HepG2 (cell line): ENCODE results near the gene CCDC191. TPM values are rescaled to one million over a fixed set of nuclear protein-coding genes. Genes with fewer than 3 reads are reported as not detected.

Experiments
- ATAC-seq: fragments of 200-7000 bp; cut with Tn5 transposase; 3 replicates; pipeline ENCODE4 v1.9.1; 2020; ENCODE audit warnings: mild to moderate bottlenecking, moderate library complexity
- BruUV-seq: library from RNA; stranded (reverse); fragments of 400-500 nt; replicated peaks from 2 replicates; lab custom pipeline; 2021; lab: Mats Ljungman, UMichigan
- CTCF ChIA-PET: fragments of 300-600 bp; formaldehyde crosslinking; extraction: SDS; loops from one replicate; lab custom pipeline; 2021; ENCODE audit warnings: low total read pairs, inconsistent platforms, low intra/inter-chr PET ratio; lab: Yijun Ruan, JAX
- POLR2A ChIA-PET: fragments of 350-600 bp; sonication (Branson Sonifier 250); formaldehyde crosslinking; loops from one replicate; lab custom pipeline; 2020; ENCODE audit warnings: antibody characterized with exemption, inconsistent platforms; lab: Yijun Ruan, JAX
- DNase-seq: peaks from one replicate; pipeline ENCODE4 v3.0.0-alpha.2; 2015; ENCODE audit warnings: low spot score
- FAIRE-seq: peaks from 3 replicates; lab custom pipeline; 2011; peaks lifted over from hg19 to GRCh38; lab: Jason Lieb, UNC
- H2AFZ ChIP-seq: one replicate; pipeline ENCODE4 v1.6.1; 2011; ENCODE audit warnings: low read length, inconsistent platforms
- H3K27ac ChIP-seq: fragments of 300-600 bp; 3 replicates; pipeline ENCODE4 v1.8.0; 2011; ENCODE audit warnings: mixed run types, mild to moderate bottlenecking, mixed read lengths, low read length, inconsistent platforms; ENCODE audit not compliant: insufficient read depth; ENCODE audit errors: extremely low read length
- H3K27me3 ChIP-seq, 2 experiments: fragments of 200-600 bp in 1 of 2; 2 replicates in 1 of 2; 3 replicates in 1 of 2; pipeline versions ENCODE4 v1.6.0 to v1.8.0; 2011; ENCODE audit warnings: low read length in 2 of 2, mild to moderate bottlenecking in 2 of 2, moderate library complexity in 2 of 2, inconsistent platforms in 1 of 2; ENCODE audit not compliant: insufficient read depth in 2 of 2, control insufficient read depth in 1 of 2
- H3K36me3 ChIP-seq, 2 experiments: fragments of 200-600 bp in 1 of 2; replicated peaks in 1 of 2; 2 replicates in 1 of 2; 3 replicates in 1 of 2; pipeline versions ENCODE4 v1.5.1 to v1.8.0; 2011; ENCODE audit warnings: low read length in 2 of 2, inconsistent platforms in 1 of 2; ENCODE audit not compliant: insufficient read depth in 2 of 2, control insufficient read depth in 1 of 2
- H3K4me1 ChIP-seq: 2 replicates; pipeline ENCODE4 v1.5.1; 2012; ENCODE audit warnings: low read length, inconsistent platforms; ENCODE audit not compliant: insufficient read depth
- H3K4me2 ChIP-seq: 2 replicates; pipeline ENCODE4 v1.6.0; 2011; ENCODE audit warnings: low read depth, low read length, inconsistent platforms
- H3K4me3 ChIP-seq, 3 experiments: fragments of 200-600 bp in 1 of 3; sonication (generic), shearing (Covaris generic) in 1 of 3; replicated peaks in 1 of 3; 2 replicates each; pipeline ENCODE4 v1.5.1; 2011 to 2016; ENCODE audit warnings: low read length in 3 of 3, inconsistent platforms in 2 of 3, low read depth in 2 of 3, mild to moderate bottlenecking in 2 of 3, control low read depth in 1 of 3, mixed read lengths in 1 of 3; ENCODE audit not compliant: insufficient read depth in 1 of 3
- H3K79me2 ChIP-seq: one replicate; pipeline ENCODE4 v1.6.1; 2011; ENCODE audit warnings: low read length, inconsistent platforms; ENCODE audit not compliant: insufficient read depth
- H3K9ac ChIP-seq: 2 replicates; pipeline ENCODE4 v1.6.0; 2011; ENCODE audit warnings: mild to moderate bottlenecking, low read depth, low read length, inconsistent platforms; ENCODE audit not compliant: insufficient read depth
- H3K9me3 ChIP-seq: 2 replicates; pipeline ENCODE4 v1.5.1; 2012; ENCODE audit warnings: mild to moderate bottlenecking, low read length
- H4K20me1 ChIP-seq: 2 replicates; pipeline ENCODE4 v1.6.0; 2011; ENCODE audit warnings: inconsistent platforms, mild to moderate bottlenecking, low read length, moderate library complexity; ENCODE audit not compliant: insufficient read depth
- ASH2L ChIP-seq: fragments of 300-600, 200-600 bp; sonication (generic); IDR thresholded peaks from 2 replicates; pipeline ENCODE4 v1.7.0; 2017; ENCODE audit warnings: low read depth, mild to moderate bottlenecking, moderate library complexity, mixed read lengths, low read length; ENCODE audit not compliant: insufficient read length
- GTF3A ChIP-seq: sonication (generic); formaldehyde crosslinking; conservative IDR thresholded peaks from 2 replicates; pipeline ENCODE4 v1.4.0; 2020; ENCODE audit warnings: mild to moderate bottlenecking, missing genetic modification reagents
- KDM5A ChIP-seq: fragments of 200-600 bp; sonication (generic); IDR thresholded peaks from 2 replicates; pipeline ENCODE4 v1.7.0; 2018; ENCODE audit warnings: antibody characterized with exemption, mild to moderate bottlenecking, low read length, borderline replicate concordance
- KDM5B ChIP-seq: sonication (generic); formaldehyde crosslinking; IDR thresholded peaks from 2 replicates; pipeline ENCODE4 v1.4.0; 2020; ENCODE audit warnings: missing genetic modification reagents, mild to moderate bottlenecking, borderline replicate concordance
- LRRFIP1 ChIP-seq: sonication (generic); formaldehyde crosslinking; conservative IDR thresholded peaks from 2 replicates; pipeline ENCODE4 v1.4.0; 2020; ENCODE audit warnings: missing genetic modification reagents
- PRDM10 ChIP-seq: sonication (generic); formaldehyde crosslinking; IDR thresholded peaks from 2 replicates; pipeline ENCODE4 v1.4.0; 2020; ENCODE audit warnings: low read depth, missing genetic modification reagents
- SOX6 ChIP-seq, 2 experiments: fragments of 450-650 bp in 1 of 2; sonication (generic) in 1 of 2; formaldehyde crosslinking in 1 of 2; IDR thresholded peaks; 2 replicates each; pipeline versions ENCODE4 v1.4.0 to v1.6.1; 2017 to 2020; ENCODE audit warnings: antibody characterized with exemption in 1 of 2, mild to moderate bottlenecking in 1 of 2, missing genetic modification reagents in 1 of 2
- TSC22D2 ChIP-seq: sonication (generic); formaldehyde crosslinking; IDR thresholded peaks from 2 replicates; pipeline ENCODE4 v1.5.1; 2020; ENCODE audit warnings: missing genetic modification reagents, mild to moderate bottlenecking, borderline replicate concordance
- ZBTB25 ChIP-seq: IDR thresholded peaks from 2 replicates; pipeline ENCODE4 v1.6.1; 2018; ENCODE audit warnings: missing genetic modification reagents
- ZNF614 ChIP-seq: IDR thresholded peaks from 2 replicates; pipeline ENCODE4 v1.6.1; 2018; ENCODE audit warnings: missing biosample characterization, missing genetic modification reagents, inconsistent platforms, borderline replicate concordance
- ZNF775 ChIP-seq: sonication (generic); formaldehyde crosslinking; IDR thresholded peaks from 2 replicates; pipeline ENCODE4 v1.4.0; 2020; ENCODE audit warnings: missing genetic modification reagents, mild to moderate bottlenecking, moderate library complexity, borderline replicate concordance
- ZNF878 ChIP-seq: sonication (generic); formaldehyde crosslinking; IDR thresholded peaks from 2 replicates; pipeline ENCODE4 v1.8.1; 2023; ENCODE audit warnings: mild to moderate bottlenecking, missing genetic modification reagents, moderate library complexity
- WGBS: methylation state at CpG from one replicate; pipeline ENCODE4 v1.1.6; 2017; ENCODE audit warnings: low lambda C conversion rate; 5-methylcytosine and 5-hydroxymethylcytosine counted together
- in situ Hi-C: cut with HindIII; loops from 2 replicates; pipeline ENCODE4 v1.10.0; 2017; ENCODE audit warnings: low pct_unique_long_range_greater_than_20kb; ENCODE audit not compliant: extremely low pct_ligation_motif_present
- intact Hi-C: fragments of 100-400 bp; cut with micrococcal nuclease; formaldehyde crosslinking; loops from one replicate; pipeline ENCODE4 v1.10.0; 2022; ENCODE audit not compliant: unreplicated experiment
- polyA plus RNA-seq, 8 experiments: library from polyadenylated mRNA; depleted of rRNA in 3 of 8; stranded (reverse) in 7 of 8; unstranded in 1 of 8; fragments of >200 nt; fragmentation: Illumina TruSeq in 4 of 8; extraction: Trizol in 4 of 8; gene quantifications; 2 replicates each; pipeline versions ENCODE4 v1.2.1 to v1.2.3, GENCODE V29; 2011 to 2016; ENCODE audit warnings: low read depth in 4 of 8, missing spikeins in 1 of 8, mixed read lengths in 1 of 8; ENCODE audit not compliant: insufficient read depth in 1 of 8
- total RNA-seq, 5 experiments: library from RNA; depleted of rRNA; stranded (reverse); fragments of >200 nt; fragmentation: Illumina TruSeq; extraction: Trizol; gene quantifications; 2 replicates each; pipeline ENCODE4 v1.2.3, GENCODE V29; 2016; ENCODE audit warnings: low read depth in 1 of 5

CCDC191 gene
- total and polyA plus RNA-seq, 2 of the 13 experiments (the other 11 are each of a cell fraction or from before 2014, with no cell fraction given), result 0.91 to 1.4 TPM

- TF ChIP-seq ZNF614 (CRISPR knock-in tag), result no peak
- TF ChIP-seq SOX6 (IDR thresholded peaks at IDR 0.05), result no peak
- TF ChIP-seq SOX6 (CRISPR knock-in tag; IDR thresholded peaks at IDR 0.05), result no peak
- TF ChIP-seq ZNF878 (CRISPR knock-in tag), result no peak
- no peak for TF ChIP-seq GTF3A (CRISPR knock-in tag)
- TF ChIP-seq PRDM10 (CRISPR knock-in tag), result no peak
- TF ChIP-seq, all 625 proteins: peak for 0
These were observed 2.3 kb upstream of the CCDC191 start (continued) for GRCh38 chr3:114058646-114059045.

- Histone ChIP-seq H3K27me3 (no peaks in the 10 kb centered on the region; a peak in 1 of 5 replicates), H2AFZ (peak overlapping the region; percentile 96), H3K9ac (peak overlapping the region; percentile 75), H3K4me3 (peak overlapping the region; percentile 83 to 93 (median 84)), H4K20me1 (no peaks in the 10 kb centered on the region), H3K27ac (peak overlapping the region; percentile 73), H3K36me3 (peaks cover 0 to 4% of the 10 kb centered on the region in 2 experiments; a peak in 1 of 5 replicates), H3K9me3 (no peaks in the 10 kb centered on the region), H3K4me1 (peaks cover 24% of the 10 kb centered on the region), H3K79me2 (peaks cover 47% of the 10 kb centered on the region), H3K4me2 (peak overlapping the region; percentile 75)
- POLR2A ChIA-PET, result no interaction called here
- TSS peak; percentile 65 for BruUV-seq
- DNase-seq, result no peak
- in situ Hi-C loops, result no loop called here
- WGBS, result 0% methylated on average over 2 of the region's 8 CpGs
- intact Hi-C loops, result loop anchor here (2.0 to 10.0 kb wide), 2 partner anchors 310 to 542 kb away; partner anchors contain the start of genes ATP6V1A, NAA50 and SPICE1
- TF ChIP-seq ZNF775 (CRISPR knock-in tag), result no peak
- 0 out of 2 replicates have a peak, but pooled peaks have one; percentile 7 for TF ChIP-seq ZBTB25 (CRISPR knock-in tag)
- peak; percentile 13 for TF ChIP-seq ASH2L
- TF ChIP-seq KDM5A, result peak; percentile 51; the same call in 1 of the 2 replicates
- TF ChIP-seq ZNF878 (CRISPR knock-in tag), result peak; percentile 78; the same call in 1 of the 2 replicates
- TF ChIP-seq LRRFIP1 (CRISPR knock-in tag), result no peak
- 0 out of 2 replicates have a peak, but pooled peaks have one; percentile 13 for TF ChIP-seq TSC22D2 (CRISPR knock-in tag)
- 0 out of 2 replicates have a peak, but pooled peaks have one; percentile 7 for TF ChIP-seq KDM5B
- CTCF ChIA-PET, result no interaction called here
- FAIRE-seq, result no peak
- peak; percentile 60 for ATAC-seq
These were observed 653 bp upstream of the CCDC191 start for GRCh38 chr3:114057011-114057347.
